Transverse colon (tissue), 4 donors: Measurements from ENCODE around the gene SRRM3. TPM values are rescaled to one million over a fixed set of nuclear protein-coding genes. Genes with fewer than 3 reads are reported as not detected.

Experiments used
- DNase-seq: peaks from one replicate; pipeline ENCODE4 v3.0.0-alpha.2; 2019
- H3K27ac ChIP-seq, 4 donors: fragments of 200-600 bp; sonication (generic); 2 replicates each; pipeline ENCODE4 v1.5.1; 2016 to 2018; ENCODE audit warnings: inconsistent platforms in 4 of 4
- H3K27me3 ChIP-seq: fragments of 200-600 bp; sonication (generic); 2 replicates; pipeline ENCODE4 v1.5.1; 2017; ENCODE audit warnings: inconsistent platforms
- H3K36me3 ChIP-seq, 4 donors: fragments of 200-600 bp; sonication (generic); 2 replicates each; pipeline ENCODE4 v1.5.1; 2017 to 2019; ENCODE audit warnings: inconsistent platforms in 4 of 4
- H3K4me1 ChIP-seq, 4 donors: fragments of 200-600 bp; sonication (generic); 2 replicates each; pipeline ENCODE4 v1.5.1; 2017 to 2020; ENCODE audit warnings: inconsistent platforms in 4 of 4
- H3K4me3 ChIP-seq, 4 donors: fragments of 200-600 bp; sonication (generic); 1 replicate in 1 of 4; 2 replicates in 3 of 4; pipeline versions ENCODE4 v1.5.1 to v1.6.1; 2017 to 2019; ENCODE audit warnings: inconsistent platforms in 4 of 4
- H3K9me3 ChIP-seq, 2 donors: fragments of 200-600 bp; sonication (generic); 2 replicates each; pipeline ENCODE4 v1.5.1; 2017 to 2019; ENCODE audit warnings: inconsistent platforms in 2 of 2
- EP300 ChIP-seq: sonication (generic); formaldehyde crosslinking; IDR thresholded peaks from one replicate; pipeline ENCODE4 v1.6.1; 2017; ENCODE audit warnings: antibody characterized with exemption, low read depth
- POLR2A ChIP-seq: fragments of 450-650 bp; IDR thresholded peaks from one replicate; pipeline ENCODE4 v1.6.1; 2016; ENCODE audit warnings: antibody characterized with exemption, mild to moderate bottlenecking, moderate library complexity
- POLR2AphosphoS5 ChIP-seq, 3 donors: sonication (generic); formaldehyde crosslinking; IDR thresholded peaks; one replicate each; pipeline ENCODE4 v1.6.1; 2016; ENCODE audit warnings: antibody characterized with exemption in 3 of 3
- WGBS, 2 donors: methylation state at CpG; one replicate each; pipeline ENCODE4 v1.1.5; 2018; ENCODE audit warnings: low coverage in 1 of 2; 5-methylcytosine and 5-hydroxymethylcytosine counted together
- in situ Hi-C, 4 donors: fragments of 200-750 bp; cut with MboI; loops; one replicate each; pipeline versions ENCODE4 v1.15.0 to v1.15.1; 2017; ENCODE audit warnings: low sequenced_read_pairs in 3 of 4, low pct_ligation_motif_present in 1 of 4, low pct_unique_long_range_greater_than_20kb in 1 of 4
- intact Hi-C: fragments of 100-400 bp; cut with DNase I; formaldehyde crosslinking; loops from one replicate; pipeline ENCODE4 v1.15.1; 2023; ENCODE audit warnings: low total_unique reads
- total RNA-seq, 4 donors: library from RNA; depleted of rRNA; stranded (reverse); fragments of >200 nt; gene quantifications; one replicate each; pipeline ENCODE4 v1.1.0, GENCODE V29; 2016
- TF ChIP-seq, protein P1 (sequence below), 5 experiments: fragments of 200-600 bp in 3 of 5; fragments of 450-650 bp in 2 of 5; sonication (generic) in 3 of 5; IDR thresholded peaks; 1 replicate in 2 of 5; 2 replicates in 3 of 5; pipeline ENCODE4 v1.5.1; 2016 to 2017; ENCODE audit warnings: antibody characterized with exemption in 5 of 5, inconsistent platforms in 3 of 5, mild to moderate bottlenecking in 2 of 5, moderate library complexity in 1 of 5

Gene SRRM3
- total RNA-seq, 4 donors from 2014 or later, result 0.82 to 1.4 (median 1.1) TPM; not detected in 1

DNA sequence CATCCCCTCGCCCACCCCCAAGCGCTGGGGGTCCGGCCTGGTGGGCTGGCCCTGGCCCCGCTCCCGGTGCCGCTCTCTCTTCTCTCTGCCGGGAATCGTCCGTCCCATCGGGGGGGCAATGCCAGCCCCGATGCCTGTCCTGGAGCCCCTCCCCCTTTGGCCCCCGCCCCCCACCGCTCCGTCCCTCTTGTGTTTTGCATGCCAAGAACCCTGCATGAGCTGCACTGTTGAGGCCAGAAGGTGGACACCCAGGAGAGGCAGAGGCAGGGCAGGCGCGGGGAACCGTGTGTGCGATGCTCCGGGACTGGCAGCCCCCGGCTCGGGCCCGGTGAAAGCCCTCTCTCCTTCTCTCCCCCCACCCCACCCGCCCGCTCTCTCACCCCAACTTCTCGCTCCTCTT, 78.7 kb downstream of the SRRM3 start:
- no peak overlapping the region for H3K27ac ChIP-seq
- no peaks in the 10 kb centered on the region for H3K36me3 ChIP-seq
- intact Hi-C loops, result no loop called here
- peaks cover 79% of the 10 kb centered on the region for H3K27me3 ChIP-seq
- no peaks in the 10 kb centered on the region for H3K9me3 ChIP-seq
- in situ Hi-C loops, result no loop called here
- H3K4me3 ChIP-seq, result no peak overlapping the region
- H3K4me1 ChIP-seq, result peaks cover 5 to 28% (median 17%) of the 10 kb centered on the region in 4 donors
- no peak for DNase-seq
- WGBS, 2 donors, result 40% methylated on average over 20 of the region's 25 CpGs; no CpG with 5 or more reads in 1 of the 2 donors
- TF ChIP-seq, protein P1, sequence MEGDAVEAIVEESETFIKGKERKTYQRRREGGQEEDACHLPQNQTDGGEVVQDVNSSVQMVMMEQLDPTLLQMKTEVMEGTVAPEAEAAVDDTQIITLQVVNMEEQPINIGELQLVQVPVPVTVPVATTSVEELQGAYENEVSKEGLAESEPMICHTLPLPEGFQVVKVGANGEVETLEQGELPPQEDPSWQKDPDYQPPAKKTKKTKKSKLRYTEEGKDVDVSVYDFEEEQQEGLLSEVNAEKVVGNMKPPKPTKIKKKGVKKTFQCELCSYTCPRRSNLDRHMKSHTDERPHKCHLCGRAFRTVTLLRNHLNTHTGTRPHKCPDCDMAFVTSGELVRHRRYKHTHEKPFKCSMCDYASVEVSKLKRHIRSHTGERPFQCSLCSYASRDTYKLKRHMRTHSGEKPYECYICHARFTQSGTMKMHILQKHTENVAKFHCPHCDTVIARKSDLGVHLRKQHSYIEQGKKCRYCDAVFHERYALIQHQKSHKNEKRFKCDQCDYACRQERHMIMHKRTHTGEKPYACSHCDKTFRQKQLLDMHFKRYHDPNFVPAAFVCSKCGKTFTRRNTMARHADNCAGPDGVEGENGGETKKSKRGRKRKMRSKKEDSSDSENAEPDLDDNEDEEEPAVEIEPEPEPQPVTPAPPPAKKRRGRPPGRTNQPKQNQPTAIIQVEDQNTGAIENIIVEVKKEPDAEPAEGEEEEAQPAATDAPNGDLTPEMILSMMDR (IDR thresholded peaks at IDR 0.05), result no peak
- TF ChIP-seq POLR2A (no peak), POLR2AphosphoS5 (IDR thresholded peaks at IDR 0.05) (no peak), EP300 (no peak)

DNA sequence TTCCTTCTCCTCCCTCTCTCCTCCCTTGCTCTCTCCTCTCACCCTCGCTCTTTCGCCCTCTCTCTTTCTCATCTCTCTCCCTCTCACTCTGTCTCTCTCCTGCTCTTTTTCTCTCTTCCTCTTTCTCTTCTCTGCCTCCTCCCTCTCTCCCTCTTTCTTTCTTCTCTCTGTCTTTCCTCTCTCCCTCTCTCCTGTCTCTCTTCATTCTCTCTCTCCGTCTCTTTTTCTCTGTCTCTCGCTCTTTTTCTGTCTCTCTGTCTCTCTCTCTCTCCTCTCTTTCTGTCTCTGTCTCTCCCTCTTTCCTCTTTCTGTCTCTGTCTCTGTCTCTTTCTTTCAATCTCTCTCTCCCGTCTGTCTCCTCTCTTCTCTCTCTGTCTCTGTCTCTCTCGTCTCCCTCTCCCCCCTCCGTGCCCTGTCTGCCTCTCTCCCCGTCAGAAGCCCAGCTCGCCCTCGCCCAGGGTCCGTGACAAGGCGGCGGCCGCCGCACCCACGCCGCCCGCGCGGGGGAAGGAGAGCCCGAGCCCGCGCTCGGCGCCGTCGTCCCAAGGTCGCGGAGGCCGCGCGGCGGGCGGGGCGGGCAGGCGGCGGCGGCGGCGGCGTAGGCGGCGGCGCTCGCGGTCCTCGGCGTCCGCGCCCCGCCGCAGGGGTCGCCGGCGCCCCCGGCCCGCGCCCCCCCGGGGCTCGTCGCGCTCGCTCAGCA, 79.5 kb downstream of the SRRM3 start:
- intact Hi-C loops (no loop called here), in situ Hi-C loops (no loop called here)
- no peak for DNase-seq
- 3 to 69% methylated on average over 2 to 63 of the region's 63 CpGs for WGBS, 2 donors
- Histone ChIP-seq H3K27me3 (peaks cover 81% of the 10 kb centered on the region), H3K4me1 (peaks cover 5 to 28% (median 17%) of the 10 kb centered on the region in 4 donors), H3K27ac (no peak overlapping the region), H3K4me3 (peak overlapping the region in 3 of 4 donors; percentile 19 to 52 (median 49)), H3K9me3 (no peaks in the 10 kb centered on the region), H3K36me3 (no peaks in the 10 kb centered on the region)
- TF ChIP-seq, protein P1 (IDR thresholded peaks at IDR 0.05), result no peak
- TF ChIP-seq POLR2AphosphoS5 (IDR thresholded peaks at IDR 0.05), result no peak
- no peak for TF ChIP-seq EP300

DNA sequence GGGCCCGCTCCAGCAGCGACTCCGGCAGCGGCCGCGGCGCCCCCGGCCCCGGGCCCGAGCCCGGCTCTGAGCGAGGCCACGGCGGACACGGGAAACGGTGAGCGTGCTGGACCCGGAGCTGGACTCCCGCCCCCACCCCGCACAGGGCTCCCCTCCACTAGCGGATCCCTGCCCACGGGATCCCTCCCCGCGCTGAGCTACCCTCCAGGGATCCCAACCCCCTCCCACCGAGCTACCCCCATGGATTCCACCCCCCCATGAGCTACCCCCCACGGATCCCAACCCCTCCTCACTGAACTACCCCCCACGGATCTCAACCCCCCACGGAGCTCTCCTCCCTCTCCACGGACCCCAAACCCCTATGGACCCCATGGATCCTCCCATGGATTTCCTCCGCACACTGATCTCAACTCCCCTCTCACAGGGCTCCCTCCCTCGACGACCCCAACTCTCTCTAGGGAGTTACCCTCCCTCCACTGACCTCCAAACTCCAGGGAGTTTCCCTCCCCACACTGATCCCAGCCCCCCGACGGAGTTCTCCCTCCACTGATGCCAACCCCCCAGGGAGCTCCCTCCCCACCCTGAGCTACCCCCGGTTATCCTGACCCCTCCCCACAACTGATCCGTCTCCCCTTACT, 80.1 kb downstream of the SRRM3 start:
- peaks cover 77% of the 10 kb centered on the region for H3K27me3 ChIP-seq

More for the DNA sequence above, 80.1 kb downstream of the SRRM3 start:
- intact Hi-C loops (no loop called here), in situ Hi-C loops (no loop called here)
- 5% methylated on average over 30 of the region's 36 CpGs; no CpG with 5 or more reads in 1 of the 2 donors for WGBS, 2 donors
- Histone ChIP-seq H3K36me3 (no peaks in the 10 kb centered on the region), H3K4me3 (peak overlapping the region in 2 of 4 donors; percentile 42 to 49), H3K27ac (no peak overlapping the region), H3K9me3 (no peaks in the 10 kb centered on the region), H3K4me1 (peaks cover 5 to 28% (median 17%) of the 10 kb centered on the region in 4 donors)
- no peak for TF ChIP-seq POLR2A
- TF ChIP-seq, protein P1 (IDR thresholded peaks at IDR 0.05), result no peak
- DNase-seq, result no peak
